Gastrocnemius medialis (tissue), 4 donors: ENCODE data around the gene PFKFB4.

ENCODE experiments used
- POLR2A ChIP-seq, 2 donors: fragments of 450-650 bp; IDR thresholded peaks; one replicate each; pipeline ENCODE4 v1.6.1; 2017; ENCODE audit warnings: antibody characterized with exemption in 2 of 2, mild to moderate bottlenecking in 2 of 2, moderate library complexity in 2 of 2
- TF ChIP-seq, protein P1 (sequence below), 5 experiments: fragments of 450-650 bp in 3 of 5; fragments of 200-600 bp in 2 of 5; sonication (generic) in 2 of 5; IDR thresholded peaks in 4 of 5; conservative IDR thresholded peaks in 1 of 5; 1 replicate in 4 of 5; 2 replicates in 1 of 5; pipeline ENCODE4 v1.5.1; 2016 to 2019; ENCODE audit warnings: antibody characterized with exemption in 5 of 5, mild to moderate bottlenecking in 3 of 5, moderate library complexity in 3 of 5

DNA sequence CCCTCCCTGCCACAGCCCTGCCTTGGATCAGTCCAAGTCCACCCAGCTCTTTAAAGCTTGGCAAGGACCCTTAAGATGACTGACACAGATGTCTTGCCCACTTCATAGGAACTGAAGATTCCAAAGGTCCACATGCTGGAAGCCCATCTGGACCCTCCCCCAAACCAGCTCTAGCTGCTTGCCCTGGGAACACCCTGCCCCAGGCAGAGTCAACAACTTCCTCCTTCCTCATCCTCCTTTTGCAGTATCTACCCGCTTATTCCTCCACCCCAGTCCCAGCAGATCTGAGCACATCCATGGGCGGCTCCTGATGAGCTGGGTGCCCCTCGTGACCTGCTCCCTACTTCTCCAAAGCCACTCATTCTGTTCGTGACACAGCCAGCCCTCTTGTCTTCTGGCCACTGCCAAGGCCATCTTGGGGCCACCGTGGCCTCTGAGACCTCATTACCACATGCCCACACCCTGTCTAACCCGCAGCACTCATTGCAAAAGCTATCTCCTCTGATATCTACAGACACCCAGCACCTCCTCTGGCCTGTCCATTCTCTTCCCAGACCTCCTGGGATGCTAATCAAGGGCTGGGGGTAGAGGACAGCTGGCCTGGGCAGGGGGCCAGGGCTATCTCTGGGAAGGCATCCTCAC, 2.0 kb upstream of the PFKFB4 start:
- TF ChIP-seq, protein P1, sequence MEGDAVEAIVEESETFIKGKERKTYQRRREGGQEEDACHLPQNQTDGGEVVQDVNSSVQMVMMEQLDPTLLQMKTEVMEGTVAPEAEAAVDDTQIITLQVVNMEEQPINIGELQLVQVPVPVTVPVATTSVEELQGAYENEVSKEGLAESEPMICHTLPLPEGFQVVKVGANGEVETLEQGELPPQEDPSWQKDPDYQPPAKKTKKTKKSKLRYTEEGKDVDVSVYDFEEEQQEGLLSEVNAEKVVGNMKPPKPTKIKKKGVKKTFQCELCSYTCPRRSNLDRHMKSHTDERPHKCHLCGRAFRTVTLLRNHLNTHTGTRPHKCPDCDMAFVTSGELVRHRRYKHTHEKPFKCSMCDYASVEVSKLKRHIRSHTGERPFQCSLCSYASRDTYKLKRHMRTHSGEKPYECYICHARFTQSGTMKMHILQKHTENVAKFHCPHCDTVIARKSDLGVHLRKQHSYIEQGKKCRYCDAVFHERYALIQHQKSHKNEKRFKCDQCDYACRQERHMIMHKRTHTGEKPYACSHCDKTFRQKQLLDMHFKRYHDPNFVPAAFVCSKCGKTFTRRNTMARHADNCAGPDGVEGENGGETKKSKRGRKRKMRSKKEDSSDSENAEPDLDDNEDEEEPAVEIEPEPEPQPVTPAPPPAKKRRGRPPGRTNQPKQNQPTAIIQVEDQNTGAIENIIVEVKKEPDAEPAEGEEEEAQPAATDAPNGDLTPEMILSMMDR (IDR thresholded peaks at IDR 0.05 in 4 of 5, conservative IDR thresholded peaks at IDR 0.05 in 1 of 5), result peak in 2 of 5 experiments; percentile 13 to 18
- TF ChIP-seq POLR2A (IDR thresholded peaks at IDR 0.05), result no peak
